Retinal pigment epithelial cell (primary cell): ENCODE data around the gene LTF.
"Not testable (repeated sequence)": the region's sequence is repeated elsewhere in the genome, so short reads cannot be mapped to it uniquely, and the experiment has no call there.

ENCODE experiments used
- DNase-seq: peaks from one replicate; pipeline ENCODE4 v3.0.0-alpha.2; 2010; ENCODE audit warnings: low read depth
- H3K4me3 ChIP-seq: 2 replicates; pipeline ENCODE4 v1.5.1; 2011; ENCODE audit warnings: mild to moderate bottlenecking, low read length, control low read depth, moderate library complexity
- TF ChIP-seq, protein P1 (sequence below): conservative IDR thresholded peaks from 2 replicates; pipeline ENCODE4 v1.5.1; 2011; ENCODE audit warnings: low read depth, low read length, control low read depth, inconsistent platforms

Gene LTF

GRCh38 chr3:46395210-46395661 lies 69.5 kb downstream of the LTF start:
- H3K4me3 ChIP-seq = no peak overlapping the region
- TF ChIP-seq, protein P1, sequence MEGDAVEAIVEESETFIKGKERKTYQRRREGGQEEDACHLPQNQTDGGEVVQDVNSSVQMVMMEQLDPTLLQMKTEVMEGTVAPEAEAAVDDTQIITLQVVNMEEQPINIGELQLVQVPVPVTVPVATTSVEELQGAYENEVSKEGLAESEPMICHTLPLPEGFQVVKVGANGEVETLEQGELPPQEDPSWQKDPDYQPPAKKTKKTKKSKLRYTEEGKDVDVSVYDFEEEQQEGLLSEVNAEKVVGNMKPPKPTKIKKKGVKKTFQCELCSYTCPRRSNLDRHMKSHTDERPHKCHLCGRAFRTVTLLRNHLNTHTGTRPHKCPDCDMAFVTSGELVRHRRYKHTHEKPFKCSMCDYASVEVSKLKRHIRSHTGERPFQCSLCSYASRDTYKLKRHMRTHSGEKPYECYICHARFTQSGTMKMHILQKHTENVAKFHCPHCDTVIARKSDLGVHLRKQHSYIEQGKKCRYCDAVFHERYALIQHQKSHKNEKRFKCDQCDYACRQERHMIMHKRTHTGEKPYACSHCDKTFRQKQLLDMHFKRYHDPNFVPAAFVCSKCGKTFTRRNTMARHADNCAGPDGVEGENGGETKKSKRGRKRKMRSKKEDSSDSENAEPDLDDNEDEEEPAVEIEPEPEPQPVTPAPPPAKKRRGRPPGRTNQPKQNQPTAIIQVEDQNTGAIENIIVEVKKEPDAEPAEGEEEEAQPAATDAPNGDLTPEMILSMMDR = peak; percentile 21
- no peak for DNase-seq

DNA sequence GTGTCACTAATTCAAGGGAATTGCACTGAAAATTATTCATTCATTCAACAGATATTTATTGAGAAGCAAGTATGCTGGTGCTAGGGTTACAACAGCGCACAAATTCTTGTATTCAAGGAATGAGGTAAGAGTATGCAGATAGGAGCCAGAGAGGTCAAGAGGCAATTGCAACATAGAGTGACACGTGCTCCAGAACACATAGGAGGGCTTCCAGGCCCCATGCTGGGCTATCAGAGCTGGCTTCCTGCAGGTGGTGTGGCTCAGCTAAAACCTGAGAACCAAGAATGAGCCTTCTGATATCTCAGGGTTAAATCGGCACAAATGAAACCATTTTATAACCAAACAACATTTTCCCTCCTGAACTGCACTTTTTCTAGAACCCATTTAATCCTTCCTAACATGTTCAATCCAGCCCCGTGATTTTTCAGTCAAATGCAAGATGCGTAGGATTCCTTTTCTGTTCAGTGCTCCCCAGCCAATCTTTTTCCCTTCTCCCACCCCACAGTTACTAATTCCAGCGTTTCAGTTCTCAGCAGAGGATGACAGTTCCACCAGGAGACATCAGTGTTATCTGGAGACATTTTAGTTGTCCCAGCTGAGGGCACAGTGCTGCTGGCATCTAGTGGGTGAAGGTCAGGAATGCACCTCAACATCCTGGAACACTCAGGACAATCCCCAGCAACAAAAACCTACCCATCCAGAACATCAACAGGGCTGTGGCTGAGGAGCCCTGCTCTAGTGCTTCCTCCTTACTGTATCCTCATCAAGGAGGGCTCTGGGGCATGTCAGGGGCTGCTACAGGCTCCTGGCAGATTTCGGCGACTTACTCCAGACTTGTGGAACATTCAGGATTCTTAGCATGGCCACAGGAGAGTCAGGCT lies 70.9 kb downstream of the LTF start:
- no peak for DNase-seq
- no peak overlapping the region for H3K4me3 ChIP-seq
- TF ChIP-seq, protein P1 = no peak

GRCh38 chr3:46393011-46393410 lies 71.7 kb downstream of the LTF start:
- TF ChIP-seq, protein P1 = no peak
- no peak for DNase-seq
- H3K4me3 ChIP-seq = no peak overlapping the region

DNA sequence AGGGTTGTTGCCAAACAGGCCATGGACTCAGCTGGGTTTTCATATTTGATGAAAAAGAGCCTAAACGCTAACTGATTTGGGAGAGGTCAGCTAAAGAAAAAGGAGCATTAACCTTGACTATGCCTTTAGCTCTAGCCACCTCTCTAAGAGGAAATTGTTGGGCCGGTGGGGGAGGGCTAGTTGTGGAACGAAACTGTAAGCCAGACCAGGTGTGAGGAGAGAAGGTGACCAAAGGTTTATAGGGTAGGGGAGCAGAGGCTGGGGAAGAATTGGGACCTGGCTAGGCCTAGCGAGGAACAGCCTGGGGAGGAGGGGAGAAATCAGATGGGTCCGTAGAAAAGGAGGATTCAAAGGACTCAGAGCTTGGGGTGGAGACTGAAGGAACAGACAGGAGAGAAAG lies 73.2 kb downstream of the LTF start:
- DNase-seq, H3K4me3 ChIP-seq: not testable (repeated sequence)

DNA sequence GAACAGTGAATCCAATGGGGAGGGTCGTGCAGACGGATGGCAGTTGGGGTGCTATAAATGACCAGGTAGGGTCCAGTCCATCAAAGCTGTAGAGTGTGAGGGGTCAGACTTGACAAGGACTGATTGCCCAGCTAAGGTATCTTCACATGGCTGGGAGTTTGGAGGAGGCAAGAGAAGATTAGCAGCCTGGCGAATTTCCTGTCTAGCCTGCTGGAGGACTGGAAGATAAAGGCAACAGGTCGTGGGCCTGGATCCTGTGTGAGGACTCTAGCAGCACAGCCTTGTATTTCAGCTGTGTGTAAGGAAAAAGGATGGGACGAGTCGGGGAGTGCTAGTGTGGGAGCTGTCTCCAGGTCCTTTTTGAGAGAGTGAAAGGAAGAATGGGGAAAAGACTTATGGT lies 75.4 kb downstream of the LTF start:
- H3K4me3 ChIP-seq = no peak overlapping the region
- DNase-seq = no peak
- TF ChIP-seq, protein P1 = no peak

DNA sequence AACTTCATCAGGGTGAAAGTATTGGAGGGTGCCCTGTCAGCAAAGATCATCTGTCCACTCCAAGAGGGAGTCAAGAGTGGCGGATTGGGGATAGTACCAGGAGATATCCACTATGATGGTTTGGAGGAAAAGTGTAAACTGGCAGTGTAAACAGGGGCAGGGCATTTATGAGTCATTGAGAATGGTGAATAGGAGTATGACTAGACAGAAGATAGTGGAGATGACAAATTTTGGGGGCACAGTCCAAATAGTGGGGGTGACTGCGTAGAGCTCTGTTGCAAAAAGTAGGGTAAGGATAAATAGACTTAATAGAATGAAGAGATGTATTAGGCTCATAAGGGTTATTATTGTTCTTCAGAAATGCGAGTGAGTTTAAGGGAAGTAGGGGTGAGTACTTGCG lies 75.9 kb downstream of the LTF start:
- not testable (repeated sequence) for DNase-seq

DNA sequence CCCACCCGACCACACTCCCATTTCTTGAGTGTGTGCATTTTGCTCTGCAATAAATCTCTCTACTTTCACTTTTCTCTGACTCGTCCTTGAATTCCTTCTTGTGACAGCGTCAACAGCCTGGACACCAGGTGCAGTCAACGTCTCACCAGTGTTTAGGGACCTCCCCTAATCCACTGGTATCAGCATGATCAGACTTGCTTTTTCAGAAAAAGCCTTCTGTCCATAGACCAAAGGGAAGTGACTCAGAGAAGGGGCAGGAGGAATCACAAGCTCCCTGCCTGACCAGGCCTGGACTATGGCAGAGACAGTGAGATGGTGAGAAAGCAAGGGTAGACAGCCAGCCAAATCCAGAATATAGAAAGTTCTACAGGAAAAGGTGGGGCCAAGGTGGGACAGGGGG lies 78.5 kb downstream of the LTF start:
- H3K4me3 ChIP-seq = no peak overlapping the region
- TF ChIP-seq, protein P1 = no peak
- DNase-seq = peak; percentile 10

More for the DNA sequence above, 75.9 kb downstream of the LTF start:
- H3K4me3 ChIP-seq = not testable (repeated sequence)
